Measurements from ENCODE around the gene PEX7.
A peak's percentile ranks its signal among the peaks of the same experiment; 100 is the strongest.
"Not testable (repeated sequence)": the region's sequence is repeated elsewhere in the genome, so short reads cannot be mapped to it uniquely, and the experiment has no call there.

The PEX7 gene

GRCh38 chr6:136822376-136823127 is at the start of gene PEX7:
Gene PEX7, plus strand, starts transcription at chr6:136822592. Its CDS starts 74 bp downstream, at chr6:136822666.
- peak; percentile 89 for DNase-seq (ENCODE audit: low spot score)

GRCh38 chr6:136772685-136773472 is 49.5 kb upstream of the PEX7 start:
- DNase-seq (ENCODE audit: low spot score), result no peak

GRCh38 chr6:136773473-136773796 is 49.0 kb upstream of the PEX7 start:
- no peak for DNase-seq (ENCODE audit: low spot score)

- DNase-seq (ENCODE audit: low spot score), result peak; percentile 26
Observed at GRCh38 chr6:136774228-136775041, 48.0 kb upstream of the PEX7 start.

GRCh38 chr6:136775081-136775480 is 47.3 kb upstream of the PEX7 start:
- no peak for DNase-seq (ENCODE audit: low spot score)

GRCh38 chr6:136775548-136775947 is 46.8 kb upstream of the PEX7 start:
- DNase-seq (ENCODE audit: low spot score), result no peak

GRCh38 chr6:136777651-136778050 is 44.7 kb upstream of the PEX7 start:
- no peak for DNase-seq (ENCODE audit: low spot score)

GRCh38 chr6:136779682-136780081 is 42.7 kb upstream of the PEX7 start:
- no peak for DNase-seq (ENCODE audit: low spot score)

- no peak for DNase-seq (ENCODE audit: low spot score)
Observed at GRCh38 chr6:136780972-136781371, 41.4 kb upstream of the PEX7 start.

- DNase-seq (ENCODE audit: low spot score), result peak; percentile 64
Observed at GRCh38 chr6:136782021-136782770, 40.2 kb upstream of the PEX7 start.

GRCh38 chr6:136783021-136783420 is 39.4 kb upstream of the PEX7 start:
- DNase-seq (ENCODE audit: low spot score), result no peak

GRCh38 chr6:136783495-136784270 is 38.7 kb upstream of the PEX7 start:
- no peak for DNase-seq (ENCODE audit: low spot score)

- no peak for DNase-seq (ENCODE audit: low spot score)
Observed at GRCh38 chr6:136784271-136784664, 38.1 kb upstream of the PEX7 start.

- no peak for DNase-seq (ENCODE audit: low spot score)
Observed at GRCh38 chr6:136784910-136785746, 37.3 kb upstream of the PEX7 start.

GRCh38 chr6:136786658-136787057 is 35.7 kb upstream of the PEX7 start:
- no peak for DNase-seq (ENCODE audit: low spot score)

- DNase-seq (ENCODE audit: low spot score), result no peak
Observed at GRCh38 chr6:136787726-136788068, 34.7 kb upstream of the PEX7 start.

- DNase-seq (ENCODE audit: low spot score), result peak; percentile 62
Observed at GRCh38 chr6:136788069-136788902, 34.1 kb upstream of the PEX7 start.

GRCh38 chr6:136789440-136789839 is 33.0 kb upstream of the PEX7 start:
- DNase-seq (ENCODE audit: low spot score), result not testable (repeated sequence)
